HG03457 (cell line): Measurements from ENCODE around the gene PABPC5.

Source experiments
- ATAC-seq: cut with Tn5 transposase; IDR thresholded peaks from one replicate; pipeline ENCODE4 v1.9.1; 2021; ENCODE audit warnings: moderate number of reproducible peaks; ENCODE audit not compliant: unreplicated experiment

PABPC5 gene

DNA sequence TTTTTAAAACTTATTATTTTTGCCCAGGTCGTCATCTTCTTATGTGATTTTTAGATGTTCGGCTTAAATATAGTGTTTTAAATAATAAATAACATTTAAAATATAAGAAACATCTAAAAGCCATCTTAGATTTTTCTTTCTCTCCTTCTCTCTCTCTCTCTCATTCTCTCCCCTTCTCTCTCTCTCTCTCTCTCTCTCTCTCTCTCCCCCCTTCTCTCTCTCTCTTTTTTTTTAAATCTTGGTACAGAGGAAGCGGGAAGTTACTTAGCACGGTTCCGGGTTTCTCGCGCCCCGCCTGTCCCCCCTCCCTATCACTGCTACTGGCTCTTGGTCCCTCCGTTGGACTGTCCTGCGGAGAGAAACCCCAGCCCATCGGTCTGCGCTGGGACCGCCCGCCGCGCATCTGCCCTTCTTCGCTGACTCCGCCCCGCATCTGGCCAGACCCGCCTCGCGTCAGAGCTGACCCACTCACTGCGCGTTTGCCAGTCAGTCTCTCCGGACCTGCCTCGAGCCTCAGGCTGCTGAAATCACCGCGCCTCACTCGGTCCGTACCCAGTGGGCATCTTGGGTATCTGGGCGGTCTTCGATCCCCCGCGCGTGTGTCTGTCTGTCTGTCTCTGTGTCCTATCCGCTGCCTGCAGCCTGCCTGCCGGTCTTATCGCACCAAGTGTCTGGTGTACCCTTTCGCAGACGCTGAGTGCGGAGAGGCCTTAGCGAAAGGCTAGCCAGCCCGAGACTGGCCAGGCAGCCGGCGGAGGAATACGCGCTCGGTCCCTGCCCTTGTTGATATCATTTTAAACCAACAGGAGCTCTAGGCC is at the start of gene PABPC5:
PABPC5 (plus strand) TSS at position 489 of the 818 bp plus-strand sequence. CDS start 739 bp downstream, outside the sequence.
- ATAC-seq, result no peak

- ATAC-seq, result no peak
These were observed 45.6 kb upstream of the PABPC5 start for GRCh38 chrX:91389026-91389425.

GRCh38 chrX:91414713-91415112 is 19.9 kb upstream of the PABPC5 start:
- no peak for ATAC-seq

DNA sequence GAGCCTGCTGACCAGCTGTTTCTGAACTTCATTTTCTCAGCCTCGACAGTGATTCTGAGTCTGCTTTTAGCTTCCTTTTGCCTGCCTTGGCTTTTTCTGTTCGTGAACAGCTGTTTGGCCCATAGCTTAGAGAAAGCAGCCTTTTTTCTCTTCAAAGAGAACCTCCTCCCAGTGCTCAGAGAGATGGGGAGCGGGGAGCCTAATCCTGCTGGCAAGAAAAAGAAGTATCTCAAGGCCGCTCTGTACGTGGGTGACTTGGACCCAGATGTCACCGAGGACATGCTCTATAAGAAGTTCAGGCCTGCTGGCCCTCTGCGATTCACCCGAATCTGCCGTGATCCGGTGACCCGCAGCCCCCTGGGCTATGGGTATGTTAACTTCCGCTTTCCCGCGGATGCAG is 756 bp downstream of the PABPC5 start:
- ATAC-seq, result no peak
